Peyer's patch (tissue), 4 donors: Measurements from ENCODE around the gene LRRC42. TPM values are rescaled to one million over a fixed set of nuclear protein-coding genes. Genes with fewer than 3 reads are reported as not detected.
A peak's percentile ranks its signal among the peaks of the same experiment; 100 is the strongest.

Experiments
- DNase-seq, 3 donors: peaks; one replicate each; pipeline ENCODE4 v3.0.0-alpha.2; 2017 to 2019
- H3K27ac ChIP-seq, 4 donors: fragments of 200-600 bp; sonication (generic); one replicate each; pipeline ENCODE4 v1.5.1; 2016 to 2019
- H3K27me3 ChIP-seq, 2 donors: fragments of 200-600 bp; sonication (generic); one replicate each; pipeline ENCODE4 v1.5.1; 2019
- H3K36me3 ChIP-seq, 3 donors: fragments of 200-600 bp; sonication (generic); one replicate each; pipeline ENCODE4 v1.5.1; 2016 to 2019
- H3K4me1 ChIP-seq, 4 donors: fragments of 200-600 bp; sonication (generic); one replicate each; pipeline ENCODE4 v1.5.1; 2016 to 2019
- H3K4me3 ChIP-seq, 4 donors: fragments of 200-600 bp; sonication (generic); 1 replicate in 3 of 4; 2 replicates in 1 of 4; pipeline ENCODE4 v1.5.1; 2016 to 2019; ENCODE audit warnings: mild to moderate bottlenecking in 1 of 4
- H3K9me3 ChIP-seq, 4 donors: fragments of 200-600 bp; sonication (generic); one replicate each; pipeline ENCODE4 v1.5.1; 2016 to 2019; ENCODE audit warnings: mild to moderate bottlenecking in 1 of 4
- CTCF ChIP-seq, 6 experiments: fragments of 450-650 bp in 4 of 6; fragments of 200-600 bp in 2 of 6; sonication (generic) in 1 of 6; IDR thresholded peaks; one replicate each; pipeline ENCODE4 v1.5.1; 2017 to 2019; ENCODE audit warnings: antibody characterized with exemption in 6 of 6, mild to moderate bottlenecking in 3 of 6, moderate library complexity in 1 of 6
- POLR2A ChIP-seq, 2 donors: fragments of 450-650 bp; IDR thresholded peaks; one replicate each; pipeline ENCODE4 v1.5.1; 2017; ENCODE audit warnings: antibody characterized with exemption in 2 of 2, mild to moderate bottlenecking in 2 of 2, moderate library complexity in 2 of 2
- total RNA-seq, 4 donors: library from RNA; depleted of rRNA; stranded (reverse); fragments of >200 nt; gene quantifications; one replicate each; pipeline ENCODE4 v1.1.0, GENCODE V29; 2016

Gene LRRC42
- total RNA-seq, 4 donors from 2014 or later = 8.9 to 20.6 (median 9.7) TPM

GRCh38 chr1:53942127-53942957 is 3.8 kb upstream of the LRRC42 start:
- no peaks in the 10 kb centered on the region for H3K27me3 ChIP-seq
- H3K9me3 ChIP-seq = no peaks in the 10 kb centered on the region
- H3K36me3 ChIP-seq = no peaks in the 10 kb centered on the region
- peaks cover 4 to 15% (median 5%) of the 10 kb centered on the region in 4 donors for H3K4me1 ChIP-seq
- H3K4me3 ChIP-seq = no peak overlapping the region
- DNase-seq = no peak
- TF ChIP-seq CTCF (IDR thresholded peaks at IDR 0.05) (no peak), POLR2A (IDR thresholded peaks at IDR 0.05) (no peak)
- H3K27ac ChIP-seq = no peak overlapping the region

GRCh38 chr1:53943090-53943489 is 3.1 kb upstream of the LRRC42 start:
- no peak for TF ChIP-seq POLR2A (IDR thresholded peaks at IDR 0.05)
- no peak for TF ChIP-seq CTCF (IDR thresholded peaks at IDR 0.05)
- no peaks in the 10 kb centered on the region for H3K27me3 ChIP-seq
- no peak overlapping the region for H3K27ac ChIP-seq
- no peak for DNase-seq
- no peak overlapping the region for H3K4me3 ChIP-seq
- H3K9me3 ChIP-seq = no peaks in the 10 kb centered on the region
- peaks cover 4 to 21% (median 5%) of the 10 kb centered on the region in 4 donors for H3K4me1 ChIP-seq
- no peaks in the 10 kb centered on the region for H3K36me3 ChIP-seq

- no peaks in the 10 kb centered on the region for H3K9me3 ChIP-seq
- H3K36me3 ChIP-seq = no peaks in the 10 kb centered on the region
- no peak for TF ChIP-seq CTCF (IDR thresholded peaks at IDR 0.05)
- TF ChIP-seq POLR2A (IDR thresholded peaks at IDR 0.05) = no peak
- DNase-seq = no peak
- no peak overlapping the region for H3K27ac ChIP-seq
- H3K4me3 ChIP-seq = no peak overlapping the region
- peaks cover 4 to 22% (median 5%) of the 10 kb centered on the region in 4 donors for H3K4me1 ChIP-seq
- no peaks in the 10 kb centered on the region for H3K27me3 ChIP-seq
Measured at GRCh38 chr1:53943490-53944043, 2.6 kb upstream of the LRRC42 start.

GRCh38 chr1:53944469-53945182 is 1.5 kb upstream of the LRRC42 start:
- Histone ChIP-seq H3K27ac (peak overlapping the region; percentile 78 to 97 (median 88)), H3K9me3 (no peaks in the 10 kb centered on the region), H3K4me3 (peak overlapping the region; percentile 76 to 94 (median 82)), H3K27me3 (no peaks in the 10 kb centered on the region), H3K36me3 (no peaks in the 10 kb centered on the region), H3K4me1 (peaks cover 4 to 22% (median 5%) of the 10 kb centered on the region in 4 donors)
- TF ChIP-seq POLR2A (IDR thresholded peaks at IDR 0.05) (no peak), CTCF (IDR thresholded peaks at IDR 0.05) (no peak)
- no peak for DNase-seq

- no peak for DNase-seq
- H3K4me1 ChIP-seq = peaks cover 4 to 22% (median 5%) of the 10 kb centered on the region in 4 donors
- H3K27me3 ChIP-seq = no peaks in the 10 kb centered on the region
- H3K9me3 ChIP-seq = no peaks in the 10 kb centered on the region
- peak overlapping the region; percentile 76 to 94 (median 82) for H3K4me3 ChIP-seq
- H3K27ac ChIP-seq = peak overlapping the region; percentile 78 to 97 (median 88)
- no peaks in the 10 kb centered on the region for H3K36me3 ChIP-seq
- TF ChIP-seq CTCF (IDR thresholded peaks at IDR 0.05) (no peak), POLR2A (IDR thresholded peaks at IDR 0.05) (no peak)
Measured at GRCh38 chr1:53945183-53945432, 1.0 kb upstream of the LRRC42 start.
